Osteoblast (primary cell): ENCODE data around the gene MACROD2. TPM values are rescaled to one million over a fixed set of nuclear protein-coding genes. Genes with fewer than 3 reads are reported as not detected.

Experiments used
- DNase-seq: peaks from one replicate; pipeline ENCODE4 v3.0.0; 2011; ENCODE audit warnings: low spot score, mixed read lengths; ENCODE audit not compliant: insufficient read length; ENCODE audit errors: missing footprints
- H2AFZ ChIP-seq: 2 replicates; pipeline ENCODE4 v1.6.0; 2011; ENCODE audit warnings: mild to moderate bottlenecking, low read length
- H3K27ac ChIP-seq: 2 replicates; pipeline ENCODE4 v1.5.1; 2011; ENCODE audit warnings: mild to moderate bottlenecking, low read depth, low read length, moderate library complexity
- H3K27me3 ChIP-seq: 2 replicates; pipeline ENCODE4 v1.6.0; 2012; ENCODE audit warnings: mild to moderate bottlenecking, control low read depth, inconsistent platforms, low read length, moderate library complexity; ENCODE audit not compliant: insufficient read depth
- H3K36me3 ChIP-seq: 2 replicates; pipeline ENCODE4 v1.5.1; 2011; ENCODE audit warnings: mild to moderate bottlenecking, low read length, control low read depth, moderate library complexity; ENCODE audit not compliant: insufficient read depth
- H3K4me1 ChIP-seq: 2 replicates; pipeline ENCODE4 v1.5.1; 2011; ENCODE audit warnings: mild to moderate bottlenecking, low read length, control low read depth, moderate library complexity; ENCODE audit not compliant: insufficient read depth
- H3K4me2 ChIP-seq: 2 replicates; pipeline ENCODE4 v1.6.0; 2011; ENCODE audit warnings: mild to moderate bottlenecking, low read length; ENCODE audit not compliant: insufficient read depth
- H3K4me3 ChIP-seq: fragments of 200-600 bp; sonication (generic); 3 replicates; pipeline ENCODE4 v1.5.1; 2012; ENCODE audit warnings: mild to moderate bottlenecking, low read length, inconsistent platforms; ENCODE audit not compliant: insufficient read depth
- H3K79me2 ChIP-seq: 2 replicates; pipeline ENCODE4 v1.6.0; 2012; ENCODE audit warnings: mild to moderate bottlenecking, low read length, control low read depth, inconsistent platforms; ENCODE audit not compliant: insufficient read depth
- H3K9me3 ChIP-seq: 2 replicates; pipeline ENCODE4 v1.5.1; 2011; ENCODE audit warnings: low read depth, low read length, control low read depth
- H4K20me1 ChIP-seq: 2 replicates; pipeline ENCODE4 v1.6.0; 2012; ENCODE audit warnings: mild to moderate bottlenecking, low read length, control low read depth; ENCODE audit not compliant: insufficient read depth
- CTCF ChIP-seq: IDR thresholded peaks from 2 replicates; pipeline ENCODE4 v1.5.1; 2011; ENCODE audit warnings: mild to moderate bottlenecking, low read depth, low read length, moderate library complexity; ENCODE audit errors: extremely low read depth
- total RNA-seq: library from RNA; depleted of rRNA; stranded (reverse); fragments of >200 nt; gene quantifications from 2 replicates; pipeline ENCODE4 v1.2.3, GENCODE V29; 2012

MACROD2 gene
- total RNA-seq, 1 donor: 4.0 TPM

- H3K4me1 ChIP-seq: no peaks in the 10 kb centered on the region
- H2AFZ ChIP-seq: no peak overlapping the region
- TF ChIP-seq CTCF: no peak
- H3K9me3 ChIP-seq: no peaks in the 10 kb centered on the region
- peak overlapping the region; percentile 64 for H3K4me3 ChIP-seq
- no peaks in the 10 kb centered on the region for H3K27me3 ChIP-seq
- DNase-seq: peak; percentile 61
- no peaks in the 10 kb centered on the region for H4K20me1 ChIP-seq
- H3K79me2 ChIP-seq: no peaks in the 10 kb centered on the region
- H3K36me3 ChIP-seq: no peaks in the 10 kb centered on the region
- no peak overlapping the region for H3K27ac ChIP-seq
- H3K4me2 ChIP-seq: peak overlapping the region; percentile 62
These were observed 525 bp downstream of the MACROD2 start for GRCh38 chr20:13995841-13996240.

- H3K4me1 ChIP-seq: no peaks in the 10 kb centered on the region
- H3K79me2 ChIP-seq: no peaks in the 10 kb centered on the region
- no peaks in the 10 kb centered on the region for H4K20me1 ChIP-seq
- peak overlapping the region; percentile 64 for H3K4me3 ChIP-seq
- TF ChIP-seq CTCF: no peak
- H3K9me3 ChIP-seq: no peaks in the 10 kb centered on the region
- peak; percentile 56 for DNase-seq
- peak overlapping the region; percentile 62 for H3K4me2 ChIP-seq
- no peaks in the 10 kb centered on the region for H3K36me3 ChIP-seq
- no peaks in the 10 kb centered on the region for H3K27me3 ChIP-seq
- peak overlapping the region; percentile 57 for H2AFZ ChIP-seq
- H3K27ac ChIP-seq: no peak overlapping the region
These were observed 949 bp downstream of the MACROD2 start for GRCh38 chr20:13996265-13996664.

GRCh38 chr20:14000917-14001316 is 5.6 kb downstream of the MACROD2 start:
- Histone ChIP-seq H3K79me2 (no peaks in the 10 kb centered on the region), H2AFZ (no peak overlapping the region), H3K9me3 (no peaks in the 10 kb centered on the region), H3K4me2 (no peak overlapping the region), H3K4me1 (no peaks in the 10 kb centered on the region), H3K27me3 (no peaks in the 10 kb centered on the region), H3K36me3 (no peaks in the 10 kb centered on the region), H3K27ac (no peak overlapping the region), H3K4me3 (no peak overlapping the region), H4K20me1 (no peaks in the 10 kb centered on the region)
- DNase-seq: no peak
- TF ChIP-seq CTCF: no peak

DNA sequence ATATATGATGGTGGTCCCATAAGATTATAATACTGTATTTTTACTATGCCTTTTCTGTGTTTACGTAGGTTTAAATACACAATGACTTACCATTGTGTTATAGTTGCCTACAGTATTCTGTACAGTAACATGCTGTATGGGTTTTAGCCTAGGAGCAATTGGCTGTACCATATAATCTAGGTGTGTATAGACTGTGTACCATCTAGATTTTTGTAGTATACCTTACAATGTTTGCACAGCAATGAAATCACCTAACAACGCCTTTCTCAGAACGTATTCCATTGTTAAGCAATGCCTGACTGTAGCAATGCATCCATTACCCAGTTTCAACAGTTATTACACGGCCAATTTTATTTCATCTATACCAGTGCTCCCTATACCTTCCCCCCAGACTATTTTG is 10.7 kb downstream of the MACROD2 start:
- Histone ChIP-seq H3K9me3 (no peaks in the 10 kb centered on the region), H3K79me2 (no peaks in the 10 kb centered on the region), H2AFZ (no peak overlapping the region), H3K4me1 (no peaks in the 10 kb centered on the region), H3K27ac (no peak overlapping the region), H4K20me1 (no peaks in the 10 kb centered on the region), H3K4me3 (no peak overlapping the region), H3K4me2 (no peak overlapping the region), H3K27me3 (no peaks in the 10 kb centered on the region), H3K36me3 (no peaks in the 10 kb centered on the region)
- DNase-seq: no peak
- TF ChIP-seq CTCF: no peak
